HG03103 (cell line): ENCODE data around the gene KIR2DL4.
"Not testable (repeated sequence)": the region's sequence is repeated elsewhere in the genome, so short reads cannot be mapped to it uniquely, and the experiment has no call there.

Experiments used
- ATAC-seq: cut with Tn5 transposase; IDR thresholded peaks from one replicate; pipeline ENCODE4 v1.9.1; 2021; ENCODE audit warnings: low read depth; ENCODE audit not compliant: unreplicated experiment

The KIR2DL4 gene

GRCh38 chr19:54804101-54804500 lies 691 bp downstream of the KIR2DL4 start:
- ATAC-seq: no peak

DNA sequence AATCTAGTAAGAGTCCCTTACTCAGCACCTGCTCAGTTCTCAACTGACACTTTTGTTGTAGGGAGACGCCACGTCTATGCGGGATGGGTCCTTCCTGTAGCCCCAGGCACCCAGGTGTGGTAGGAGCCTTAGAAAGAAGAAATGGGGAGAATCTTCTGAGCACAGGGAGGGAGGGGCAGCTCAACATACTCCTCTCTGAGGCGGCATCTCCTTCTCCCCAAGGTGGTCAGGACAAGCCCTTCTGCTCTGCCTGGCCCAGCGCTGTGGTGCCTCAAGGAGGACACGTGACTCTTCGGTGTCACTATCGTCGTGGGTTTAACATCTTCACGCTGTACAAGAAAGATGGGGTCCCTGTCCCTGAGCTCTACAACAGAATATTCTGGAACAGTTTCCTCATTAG lies 1.2 kb downstream of the KIR2DL4 start:
- no peak for ATAC-seq

GRCh38 chr19:54805665-54806515 lies 2.5 kb downstream of the KIR2DL4 start:
- ATAC-seq: no peak

- no peak for ATAC-seq
Measured at GRCh38 chr19:54806516-54806838, 3.1 kb downstream of the KIR2DL4 start.

DNA sequence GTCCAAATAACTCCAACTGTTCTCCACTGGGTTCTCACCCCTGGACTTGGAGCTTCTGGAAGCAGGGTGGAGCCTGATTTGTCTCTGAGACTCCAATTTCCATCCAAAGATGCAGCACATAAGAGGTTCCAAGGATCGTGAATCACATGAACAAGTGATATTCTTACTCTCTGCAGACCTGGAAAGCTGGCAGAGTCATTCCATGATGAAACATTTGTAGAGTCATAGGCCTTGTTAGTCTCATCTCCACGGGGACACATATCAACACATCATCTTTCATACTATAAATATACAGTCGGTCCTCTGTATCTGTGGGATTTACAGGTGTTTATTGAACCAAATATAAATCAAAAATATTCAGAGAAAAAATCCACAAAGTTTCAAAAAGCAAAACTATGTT lies 11.2 kb downstream of the KIR2DL4 start:
- ATAC-seq: not testable (repeated sequence)

DNA sequence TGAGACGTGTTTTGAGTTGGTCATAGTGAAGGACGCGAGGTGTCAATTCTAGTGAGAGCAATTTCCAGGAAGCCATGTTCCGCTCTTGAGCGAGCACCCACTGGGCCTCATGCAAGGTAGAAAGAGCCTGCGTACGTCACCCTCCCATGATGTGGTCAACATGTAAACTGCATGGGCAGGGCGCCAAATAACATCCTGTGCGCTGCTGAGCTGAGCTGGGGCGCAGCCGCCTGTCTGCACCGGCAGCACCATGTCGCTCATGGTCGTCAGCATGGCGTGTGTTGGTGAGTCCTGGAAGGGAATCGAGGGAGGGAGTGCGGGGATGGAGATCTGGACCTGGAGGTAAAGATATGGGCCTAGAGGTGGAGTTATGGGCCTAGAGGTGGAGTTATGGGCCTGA lies 12.8 kb downstream of the KIR2DL4 start, which contains the start of gene KIR3DL1:
Gene KIR3DL1 (plus strand): TSS at position 218 of the 400 bp plus-strand sequence.
- ATAC-seq: not testable (repeated sequence)

GRCh38 chr19:54817670-54818536 lies 14.5 kb downstream of the KIR2DL4 start:
- ATAC-seq: no peak

GRCh38 chr19:54824416-54824815 lies 21.0 kb downstream of the KIR2DL4 start:
- ATAC-seq: not testable (repeated sequence)

- ATAC-seq: not testable (repeated sequence)
Measured at GRCh38 chr19:54825326-54825725, 21.9 kb downstream of the KIR2DL4 start.

DNA sequence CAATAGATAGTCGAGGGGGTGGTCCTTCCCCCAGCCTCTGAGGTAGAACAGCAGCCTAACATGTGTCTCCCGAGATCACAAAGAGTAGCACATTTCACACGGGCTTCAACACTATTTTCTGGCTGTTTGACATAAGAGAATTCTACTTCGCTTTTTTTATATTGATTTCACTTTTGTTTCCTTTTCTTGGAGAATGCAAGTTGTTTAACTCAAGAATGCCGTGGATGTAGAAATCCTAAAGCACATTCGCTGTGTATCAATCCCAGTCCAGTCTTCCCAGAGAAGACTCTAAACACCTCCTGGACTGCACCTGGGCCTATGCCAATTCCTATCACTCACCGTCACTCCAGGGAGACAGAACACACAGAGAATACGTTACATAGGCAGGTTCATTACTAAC lies 24.7 kb downstream of the KIR2DL4 start:
- not testable (repeated sequence) for ATAC-seq

GRCh38 chr19:54832496-54832895 lies 29.1 kb downstream of the KIR2DL4 start, which contains the start of gene KIR2DS4:
Gene KIR2DS4, plus strand, starts transcription at chr19:54832676.
- ATAC-seq: not testable (repeated sequence)

DNA sequence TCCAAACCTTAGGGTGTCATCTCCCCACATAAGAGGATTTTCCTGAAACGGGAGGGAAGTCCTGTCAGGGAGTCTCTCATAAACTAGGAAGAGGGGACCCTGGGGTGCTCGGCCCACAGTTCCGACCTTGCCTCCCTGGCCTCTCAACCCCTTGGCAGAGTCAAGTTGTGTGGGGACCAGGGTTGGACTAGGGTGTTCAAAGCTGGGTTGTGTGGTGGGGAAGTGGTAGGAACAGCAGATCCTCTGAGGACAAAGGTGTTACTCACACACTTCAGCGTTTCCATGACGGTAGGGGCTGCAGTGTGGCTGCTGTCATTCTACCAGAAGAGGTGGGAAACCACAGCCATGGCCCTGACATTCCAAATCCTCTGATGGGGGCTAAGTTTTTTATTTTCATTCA lies 31.7 kb downstream of the KIR2DL4 start:
- ATAC-seq: not testable (repeated sequence)

DNA sequence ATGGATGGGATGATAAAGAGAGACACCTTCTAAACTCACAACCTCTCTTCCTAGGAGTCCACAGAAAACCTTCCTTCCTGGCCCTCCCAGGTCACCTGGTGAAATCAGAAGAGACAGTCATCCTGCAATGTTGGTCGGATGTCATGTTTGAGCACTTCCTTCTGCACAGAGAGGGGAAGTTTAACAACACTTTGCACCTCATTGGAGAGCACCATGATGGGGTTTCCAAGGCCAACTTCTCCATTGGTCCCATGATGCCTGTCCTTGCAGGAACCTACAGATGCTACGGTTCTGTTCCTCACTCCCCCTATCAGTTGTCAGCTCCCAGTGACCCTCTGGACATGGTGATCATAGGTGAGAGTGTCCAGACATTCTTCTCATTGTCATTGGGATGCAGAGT lies 34.1 kb downstream of the KIR2DL4 start:
- ATAC-seq: not testable (repeated sequence)

GRCh38 chr19:54843171-54843570 lies 39.8 kb downstream of the KIR2DL4 start:
- ATAC-seq: not testable (repeated sequence)

DNA sequence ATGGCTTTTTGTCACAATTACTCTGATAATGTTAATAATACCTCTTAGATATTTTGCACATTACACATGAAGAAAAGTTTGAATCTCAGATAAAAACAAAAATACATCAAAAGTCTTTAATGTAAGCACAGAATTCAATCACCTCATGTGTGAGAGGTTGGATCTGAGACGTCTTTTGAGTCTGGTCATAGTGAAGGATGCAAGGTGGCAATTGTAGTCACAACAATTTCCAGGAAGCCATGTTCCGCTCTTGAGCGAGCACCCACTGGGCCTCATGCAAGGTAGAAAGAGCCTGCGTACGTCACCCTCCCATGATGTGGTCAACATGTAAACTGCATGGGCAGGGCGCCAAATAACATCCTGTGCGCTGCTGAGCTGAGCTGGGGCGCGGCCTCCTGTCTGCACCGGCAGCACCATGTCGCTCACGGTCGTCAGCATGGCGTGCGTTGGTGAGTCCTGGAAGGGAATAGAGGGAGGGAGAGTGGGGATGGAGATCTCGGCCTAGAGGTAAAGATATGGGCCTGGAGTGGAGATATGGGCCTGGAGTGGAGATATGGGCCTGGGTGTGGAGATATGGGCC lies 46.7 kb downstream of the KIR2DL4 start, which contains the start of gene KIR3DL2:
Gene KIR3DL2 (plus strand): TSS at position 383 of the 580 bp plus-strand sequence. CDS start 33 bp downstream, at position 416.
- ATAC-seq: not testable (repeated sequence)

- no peak for ATAC-seq
Measured at GRCh38 chr19:54850930-54851329, 47.5 kb downstream of the KIR2DL4 start.

DNA sequence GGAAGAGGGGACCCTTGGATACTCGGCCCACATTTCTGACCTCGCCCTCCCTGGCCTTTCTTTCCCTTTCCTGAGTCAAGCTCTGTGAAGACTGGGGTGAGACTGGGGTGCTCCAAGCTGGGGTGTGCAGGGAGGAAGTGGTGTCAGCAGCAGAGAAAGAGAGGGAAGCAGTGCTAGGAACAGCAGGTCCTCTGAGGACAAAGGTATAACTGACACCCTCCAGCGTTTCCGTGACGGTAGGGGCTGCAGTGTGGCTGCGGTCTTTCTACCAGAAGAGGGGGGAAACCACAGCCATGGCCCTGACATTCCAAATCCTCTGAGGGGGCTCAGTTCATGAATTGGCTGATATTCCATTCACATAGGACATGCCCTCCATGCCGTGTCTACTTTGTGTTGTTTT lies 47.9 kb downstream of the KIR2DL4 start:
- ATAC-seq: no peak

DNA sequence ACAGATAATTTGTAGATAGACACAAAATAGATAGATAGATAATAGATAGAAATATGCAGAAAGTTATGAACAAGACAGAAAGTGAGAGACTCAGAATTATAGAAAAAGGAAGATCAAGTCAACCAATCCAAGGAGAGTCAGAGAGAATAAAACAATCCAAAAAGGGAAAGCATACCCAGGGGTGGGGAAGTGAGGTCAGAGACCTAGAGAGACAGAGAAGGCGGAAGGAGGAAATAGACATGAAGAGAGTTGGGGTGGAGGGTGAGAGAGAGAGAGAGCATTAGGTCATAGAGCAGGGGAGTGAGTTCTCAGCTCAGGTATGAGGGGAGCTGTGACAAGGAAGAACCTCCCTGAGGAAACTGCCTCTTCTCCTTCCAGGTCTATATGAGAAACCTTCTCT lies 51.8 kb downstream of the KIR2DL4 start:
- not testable (repeated sequence) for ATAC-seq

DNA sequence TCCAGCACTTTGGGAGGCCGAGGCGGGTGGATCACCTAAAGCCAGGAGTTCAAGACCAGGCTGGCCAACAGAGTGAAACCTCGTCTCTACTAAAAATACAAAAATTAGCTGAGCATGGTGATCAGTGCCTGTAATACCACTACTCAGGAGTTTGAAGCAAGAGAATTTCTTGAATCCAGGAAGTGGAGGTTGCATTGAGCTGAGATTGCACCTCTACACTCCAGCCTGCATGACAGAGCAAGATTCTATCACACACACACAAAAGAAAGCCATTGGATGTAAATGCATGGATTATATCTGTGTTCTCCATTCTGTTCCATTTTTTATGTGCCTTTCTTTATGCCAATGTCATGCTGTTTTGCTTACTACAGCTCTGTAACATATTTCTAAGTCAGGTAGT lies 55.1 kb downstream of the KIR2DL4 start:
- ATAC-seq: not testable (repeated sequence)

DNA sequence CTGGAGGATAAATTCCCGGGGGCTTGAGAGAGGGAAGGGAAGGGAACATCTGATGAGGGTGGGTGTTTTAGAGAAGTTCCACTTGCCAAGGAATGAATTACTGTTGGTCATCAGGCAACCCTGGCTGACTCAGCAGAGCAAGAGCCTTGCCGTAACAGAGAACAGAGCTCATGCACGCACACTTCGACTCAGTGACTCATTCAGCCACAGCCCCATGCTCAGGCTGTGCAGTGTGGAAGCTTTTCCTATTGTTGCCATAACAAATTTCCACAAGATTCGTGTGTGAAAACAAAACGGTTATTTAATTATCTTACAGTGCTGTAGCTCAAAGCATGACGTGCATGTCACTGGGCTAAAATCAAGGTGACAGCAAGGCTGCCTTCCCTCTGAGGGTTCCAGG lies 56.0 kb downstream of the KIR2DL4 start:
- not testable (repeated sequence) for ATAC-seq

DNA sequence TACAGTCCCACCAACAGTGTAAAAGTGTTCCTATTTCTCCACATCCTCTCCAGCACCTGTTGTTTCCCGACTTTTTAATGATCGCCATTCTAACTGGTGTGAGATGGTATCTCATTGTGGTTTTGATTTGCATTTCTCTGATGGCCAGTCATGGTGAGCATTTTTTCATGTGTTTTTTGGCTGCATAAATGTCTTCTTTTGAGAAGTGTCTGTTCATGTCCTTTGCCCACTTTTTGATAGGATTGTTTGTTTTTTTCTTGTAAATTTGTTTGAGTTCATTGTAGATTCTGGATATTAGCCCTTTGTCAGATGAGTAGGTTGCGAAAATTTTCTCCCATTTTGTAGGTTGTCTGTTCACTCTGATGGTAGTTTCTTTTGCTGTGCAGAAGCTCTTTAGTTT lies 60.0 kb downstream of the KIR2DL4 start:
- not testable (repeated sequence) for ATAC-seq
